Parathyroid adenoma (tissue), 2 donors: ENCODE data around the gene LRCOL1.
A peak's percentile ranks its signal among the peaks of the same experiment; 100 is the strongest.

Source experiments
- H2AFZ ChIP-seq: fragments of 300-600 bp; sonication (generic); one replicate; pipeline ENCODE4 v1.7.0; 2017; ENCODE audit warnings: antibody characterized with exemption, mild to moderate bottlenecking
- H3K27ac ChIP-seq: fragments of 300-600 bp; sonication (generic); one replicate; pipeline ENCODE4 v1.7.0; 2017
- H3K27me3 ChIP-seq: fragments of 300-600 bp; sonication (generic); one replicate; pipeline ENCODE4 v1.7.0; 2017; ENCODE audit warnings: low read length; ENCODE audit not compliant: control insufficient read depth, insufficient read depth
- H3K36me3 ChIP-seq: fragments of 300-600 bp; sonication (generic); one replicate; pipeline ENCODE4 v1.7.0; 2017; ENCODE audit warnings: low read length; ENCODE audit not compliant: control insufficient read depth, insufficient read depth
- H3K4me1 ChIP-seq: fragments of 300-600 bp; sonication (generic); one replicate; pipeline ENCODE4 v1.7.0; 2017; ENCODE audit warnings: control low read depth
- H3K4me2 ChIP-seq: fragments of 300-600 bp; sonication (generic); one replicate; pipeline ENCODE4 v1.7.0; 2017; ENCODE audit warnings: low read length
- H3K4me3 ChIP-seq: fragments of 300-600 bp; sonication (generic); one replicate; pipeline ENCODE4 v1.7.0; 2017; ENCODE audit warnings: low read depth, low read length
- H3K79me2 ChIP-seq: fragments of 300-600 bp; sonication (generic); one replicate; pipeline ENCODE4 v1.7.0; 2017; ENCODE audit warnings: control low read depth
- H3K9ac ChIP-seq: fragments of 300-600 bp; sonication (generic); one replicate; pipeline ENCODE4 v1.7.0; 2017; ENCODE audit warnings: mild to moderate bottlenecking
- H3K9me3 ChIP-seq: fragments of 300-600 bp; sonication (generic); one replicate; pipeline ENCODE4 v1.7.0; 2017; ENCODE audit warnings: low read length; ENCODE audit not compliant: control insufficient read depth
- CTCF ChIP-seq: fragments of 300-600 bp; sonication (generic); IDR thresholded peaks from one replicate; pipeline ENCODE4 v1.7.0; 2017; ENCODE audit warnings: antibody characterized with exemption, mild to moderate bottlenecking
- donor health status: primary hyperparathyroidism.

LRCOL1 gene

GRCh38 chr12:132558861-132559623, 51.3 kb downstream of the LRCOL1 start:
- H3K9ac ChIP-seq: no peak overlapping the region
- H3K4me1 ChIP-seq: no peaks in the 10 kb centered on the region
- H2AFZ ChIP-seq: no peak overlapping the region
- TF ChIP-seq CTCF: no peak
- H3K36me3 ChIP-seq: no peaks in the 10 kb centered on the region
- H3K4me3 ChIP-seq: peak overlapping the region; percentile 52
- H3K4me2 ChIP-seq: peak overlapping the region; percentile 77
- no peaks in the 10 kb centered on the region for H3K79me2 ChIP-seq
- H3K27me3 ChIP-seq: no peaks in the 10 kb centered on the region
- H3K27ac ChIP-seq: no peak overlapping the region
- no peaks in the 10 kb centered on the region for H3K9me3 ChIP-seq

GRCh38 chr12:132558042-132558856, 52.1 kb downstream of the LRCOL1 start:
- Histone ChIP-seq H2AFZ (no peak overlapping the region), H3K36me3 (no peaks in the 10 kb centered on the region), H3K27ac (no peak overlapping the region), H3K9me3 (no peaks in the 10 kb centered on the region), H3K79me2 (no peaks in the 10 kb centered on the region), H3K9ac (no peak overlapping the region), H3K4me3 (no peak overlapping the region), H3K4me1 (no peaks in the 10 kb centered on the region), H3K27me3 (no peaks in the 10 kb centered on the region), H3K4me2 (no peak overlapping the region)
- TF ChIP-seq CTCF: no peak

- no peak overlapping the region for H3K9ac ChIP-seq
- H3K27me3 ChIP-seq: no peaks in the 10 kb centered on the region
- no peaks in the 10 kb centered on the region for H3K79me2 ChIP-seq
- H3K4me2 ChIP-seq: no peak overlapping the region
- H3K4me3 ChIP-seq: no peak overlapping the region
- no peaks in the 10 kb centered on the region for H3K9me3 ChIP-seq
- H2AFZ ChIP-seq: no peak overlapping the region
- H3K36me3 ChIP-seq: no peaks in the 10 kb centered on the region
- no peaks in the 10 kb centered on the region for H3K4me1 ChIP-seq
- no peak overlapping the region for H3K27ac ChIP-seq
- no peak for TF ChIP-seq CTCF
These were observed 52.9 kb downstream of the LRCOL1 start for GRCh38 chr12:132557291-132558015.

- no peak overlapping the region for H3K9ac ChIP-seq
- H3K9me3 ChIP-seq: no peaks in the 10 kb centered on the region
- no peak overlapping the region for H3K27ac ChIP-seq
- no peaks in the 10 kb centered on the region for H3K4me1 ChIP-seq
- no peak for TF ChIP-seq CTCF
- no peaks in the 10 kb centered on the region for H3K36me3 ChIP-seq
- no peak overlapping the region for H2AFZ ChIP-seq
- H3K79me2 ChIP-seq: no peaks in the 10 kb centered on the region
- H3K4me2 ChIP-seq: no peak overlapping the region
- H3K4me3 ChIP-seq: no peak overlapping the region
- no peaks in the 10 kb centered on the region for H3K27me3 ChIP-seq
These were observed 53.6 kb downstream of the LRCOL1 start for GRCh38 chr12:132556801-132557200.
